H9 (cell line): Measurements from ENCODE around the gene ZNF213. TPM values are rescaled to one million over a fixed set of nuclear protein-coding genes. Genes with fewer than 3 reads are reported as not detected.

Experiments
- DNase-seq: peaks from one replicate; pipeline ENCODE4 v3.0.0-alpha.2; 2017
- H2AFZ ChIP-seq: one replicate; pipeline ENCODE4 v1.6.1; 2013; ENCODE audit warnings: mild to moderate bottlenecking, low read length, control low read depth, moderate library complexity
- H2AK5ac ChIP-seq: 2 replicates; pipeline ENCODE4 v1.6.1; 2013; ENCODE audit warnings: low read length, control low read depth, mixed read lengths; ENCODE audit not compliant: insufficient read length
- H2BK120ac ChIP-seq: one replicate; pipeline ENCODE4 v1.6.1; 2013; ENCODE audit warnings: low read depth, mild to moderate bottlenecking, low read length, control low read depth, inconsistent platforms; ENCODE audit not compliant: poor library complexity, severe bottlenecking
- H2BK12ac ChIP-seq: 2 replicates; pipeline ENCODE4 v1.6.1; 2013; ENCODE audit warnings: low read length, control low read depth, mixed read lengths, low read depth; ENCODE audit not compliant: insufficient read length
- H2BK15ac ChIP-seq: 2 replicates; pipeline ENCODE4 v1.6.1; 2013; ENCODE audit warnings: low read depth, low read length, control low read depth
- H2BK20ac ChIP-seq: one replicate; pipeline ENCODE4 v1.6.1; 2013; ENCODE audit warnings: low read depth, mild to moderate bottlenecking, low read length, control low read depth, inconsistent platforms; ENCODE audit not compliant: poor library complexity, severe bottlenecking
- H2BK5ac ChIP-seq: 2 replicates; pipeline ENCODE4 v1.6.1; 2013; ENCODE audit warnings: low read length, control low read depth, mixed read lengths; ENCODE audit not compliant: insufficient read length
- H3K14ac ChIP-seq: 2 replicates; pipeline ENCODE4 v1.6.1; 2013; ENCODE audit warnings: low read length, control low read depth; ENCODE audit not compliant: insufficient read depth
- H3K18ac ChIP-seq: 2 replicates; pipeline ENCODE4 v1.6.1; 2013; ENCODE audit warnings: low read depth, mild to moderate bottlenecking, mixed read lengths, low read length, control low read depth; ENCODE audit not compliant: insufficient read length
- H3K23ac ChIP-seq: 2 replicates; pipeline ENCODE4 v1.6.1; 2013; ENCODE audit warnings: low read length, control low read depth, mixed read lengths, low read depth; ENCODE audit not compliant: insufficient read length
- H3K23me2 ChIP-seq: 2 replicates; pipeline ENCODE4 v1.6.1; 2013; ENCODE audit warnings: low read depth, mild to moderate bottlenecking, mixed read lengths, low read length, control low read depth; ENCODE audit not compliant: insufficient read length, poor library complexity, severe bottlenecking
- H3K27ac ChIP-seq: 2 replicates; pipeline ENCODE4 v1.5.1; 2013; ENCODE audit warnings: low read length, control low read depth, mixed read lengths, low read depth; ENCODE audit not compliant: insufficient read length
- H3K27me3 ChIP-seq: 2 replicates; pipeline ENCODE4 v1.6.1; 2013; ENCODE audit warnings: low read length, control low read depth, inconsistent platforms; ENCODE audit not compliant: insufficient read depth
- H3K4ac ChIP-seq: 2 replicates; pipeline ENCODE4 v1.6.1; 2013; ENCODE audit warnings: low read depth, mild to moderate bottlenecking, control low read depth, inconsistent platforms, low read length, moderate library complexity
- H3K4me1 ChIP-seq: 2 replicates; pipeline ENCODE4 v1.6.1; 2013; ENCODE audit warnings: low read length, control low read depth, inconsistent platforms; ENCODE audit not compliant: insufficient read depth
- H3K4me2 ChIP-seq: 2 replicates; pipeline ENCODE4 v1.6.1; 2013; ENCODE audit warnings: low read length, control low read depth, mixed read lengths; ENCODE audit not compliant: insufficient read length, insufficient read depth
- H3K56ac ChIP-seq: 2 replicates; pipeline ENCODE4 v1.6.1; 2013; ENCODE audit warnings: low read depth, mild to moderate bottlenecking, mixed read lengths, low read length, control low read depth; ENCODE audit not compliant: insufficient read length
- H3K79me1 ChIP-seq: 2 replicates; pipeline ENCODE4 v1.6.1; 2013; ENCODE audit warnings: low read depth, mild to moderate bottlenecking, moderate library complexity, low read length, control low read depth, inconsistent platforms; ENCODE audit not compliant: insufficient read depth, poor library complexity, severe bottlenecking
- H3K79me2 ChIP-seq: 2 replicates; pipeline ENCODE4 v1.6.1; 2013; ENCODE audit warnings: low read length, control low read depth, inconsistent platforms; ENCODE audit not compliant: insufficient read depth
- H3K9ac ChIP-seq: 2 replicates; pipeline ENCODE4 v1.6.1; 2013; ENCODE audit warnings: low read length, control low read depth, mixed read lengths; ENCODE audit not compliant: insufficient read length; ENCODE audit errors: extremely low read depth
- H3K9me3 ChIP-seq: one replicate; pipeline ENCODE4 v1.6.1; 2013; ENCODE audit warnings: low read depth, low read length, inconsistent platforms; ENCODE audit not compliant: control insufficient read depth
- H3T11ph ChIP-seq: one replicate; pipeline ENCODE4 v1.6.1; 2013; ENCODE audit warnings: mild to moderate bottlenecking, low read length, control low read depth, inconsistent platforms
- H4K20me1 ChIP-seq: one replicate; pipeline ENCODE4 v1.6.1; 2013; ENCODE audit not compliant: control insufficient read depth, insufficient read length, insufficient read depth
- H4K5ac ChIP-seq: 2 replicates; pipeline ENCODE4 v1.6.1; 2013; ENCODE audit warnings: low read depth, mild to moderate bottlenecking, mixed read lengths, low read length, control low read depth; ENCODE audit not compliant: insufficient read length
- H4K8ac ChIP-seq: replicated peaks from 2 replicates; pipeline ENCODE4 v1.6.1; 2013; ENCODE audit warnings: low read length, control low read depth, mixed read lengths, low read depth; ENCODE audit not compliant: insufficient read length
- H4K91ac ChIP-seq: 2 replicates; pipeline ENCODE4 v1.6.1; 2013; ENCODE audit warnings: low read depth, mild to moderate bottlenecking, moderate library complexity, mixed read lengths, low read length, control low read depth; ENCODE audit not compliant: insufficient read length
- H3K27ac Mint-ChIP-seq, 3 experiments: 2 replicates in 2 of 3; 3 replicates in 1 of 3; pipeline ENCODE4 v1.8.0; 2020 to 2021; ENCODE audit warnings: mixed read lengths in 3 of 3, mild to moderate bottlenecking in 1 of 3, moderate library complexity in 1 of 3
- H3K27me3 Mint-ChIP-seq: 2 replicates; pipeline ENCODE4 v1.8.0; 2021; ENCODE audit warnings: low read depth, mild to moderate bottlenecking, moderate library complexity, mixed read lengths
- H3K36me3 Mint-ChIP-seq, 3 experiments: 2 replicates in 2 of 3; 3 replicates in 1 of 3; pipeline ENCODE4 v1.8.0; 2020 to 2021; ENCODE audit warnings: low read depth in 3 of 3, mixed read lengths in 3 of 3; ENCODE audit not compliant: insufficient read depth in 1 of 3
- H3K4me1 Mint-ChIP-seq, 2 experiments: 2 replicates each; pipeline ENCODE4 v1.8.0; 2020; ENCODE audit warnings: mixed read lengths in 2 of 2
- H3K4me3 Mint-ChIP-seq, 2 experiments: 2 replicates in 1 of 2; 3 replicates in 1 of 2; pipeline ENCODE4 v1.8.0; 2020 to 2021; ENCODE audit warnings: mild to moderate bottlenecking in 2 of 2, mixed read lengths in 2 of 2, moderate library complexity in 1 of 2
- H3K9me3 Mint-ChIP-seq, 2 experiments: 2 replicates in 1 of 2; 3 replicates in 1 of 2; pipeline ENCODE4 v1.8.0; 2020; ENCODE audit warnings: mild to moderate bottlenecking in 2 of 2, mixed read lengths in 2 of 2, moderate library complexity in 1 of 2
- WGBS: extraction: QIAGEN DNeasy Blood & Tissue Kit; methylation state at CpG from one replicate; pipeline ENCODE4 v1.1.7; 2013; ENCODE audit warnings: missing lambda C conversion rate, low lambda C conversion rate, mixed read lengths; ENCODE audit not compliant: insufficient read length; ENCODE audit errors: extremely low coverage; 5-methylcytosine and 5-hydroxymethylcytosine counted together
- total RNA-seq: library from RNA; stranded (reverse); gene quantifications from 2 replicates; pipeline ENCODE4 v1.2.1, GENCODE V29; 2021
- TF ChIP-seq, protein P1 (sequence below): fragments of 200-600 bp; sonication (generic); conservative IDR thresholded peaks from 3 replicates; pipeline ENCODE4 v1.8.0; 2021; ENCODE audit warnings: antibody characterized with exemption, mild to moderate bottlenecking

Gene ZNF213
- total RNA-seq, 1 experiment from 2014 or later = 6.4 TPM

DNA sequence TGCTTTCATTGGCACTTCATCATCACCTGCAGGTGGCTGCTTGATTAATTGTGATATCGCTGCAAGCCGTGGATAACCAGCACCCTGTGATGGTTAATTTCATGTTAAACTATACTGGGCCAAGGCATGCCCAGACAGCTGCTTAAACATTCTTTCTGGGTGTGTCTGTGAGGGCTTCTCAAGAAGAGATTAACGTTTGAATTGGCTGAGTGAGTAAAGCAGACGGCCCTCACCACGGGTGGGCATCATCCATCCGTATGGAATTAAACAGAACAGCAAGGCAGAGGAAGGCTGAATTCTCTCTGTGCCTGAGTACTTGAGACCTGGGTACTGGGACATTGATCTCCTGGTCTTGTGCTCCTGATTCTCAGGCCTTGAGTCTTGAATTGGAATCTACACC is 7.1 kb upstream of the ZNF213 start:
- peak; percentile 76 for DNase-seq
- no peak overlapping the region for H3T11ph ChIP-seq
- no peak overlapping the region for H2BK20ac ChIP-seq
- no peaks in the 10 kb centered on the region for H3K79me1 ChIP-seq
- no peak overlapping the region for H2BK5ac ChIP-seq
- no peak overlapping the region for H3K9ac ChIP-seq
- TF ChIP-seq, protein P1, sequence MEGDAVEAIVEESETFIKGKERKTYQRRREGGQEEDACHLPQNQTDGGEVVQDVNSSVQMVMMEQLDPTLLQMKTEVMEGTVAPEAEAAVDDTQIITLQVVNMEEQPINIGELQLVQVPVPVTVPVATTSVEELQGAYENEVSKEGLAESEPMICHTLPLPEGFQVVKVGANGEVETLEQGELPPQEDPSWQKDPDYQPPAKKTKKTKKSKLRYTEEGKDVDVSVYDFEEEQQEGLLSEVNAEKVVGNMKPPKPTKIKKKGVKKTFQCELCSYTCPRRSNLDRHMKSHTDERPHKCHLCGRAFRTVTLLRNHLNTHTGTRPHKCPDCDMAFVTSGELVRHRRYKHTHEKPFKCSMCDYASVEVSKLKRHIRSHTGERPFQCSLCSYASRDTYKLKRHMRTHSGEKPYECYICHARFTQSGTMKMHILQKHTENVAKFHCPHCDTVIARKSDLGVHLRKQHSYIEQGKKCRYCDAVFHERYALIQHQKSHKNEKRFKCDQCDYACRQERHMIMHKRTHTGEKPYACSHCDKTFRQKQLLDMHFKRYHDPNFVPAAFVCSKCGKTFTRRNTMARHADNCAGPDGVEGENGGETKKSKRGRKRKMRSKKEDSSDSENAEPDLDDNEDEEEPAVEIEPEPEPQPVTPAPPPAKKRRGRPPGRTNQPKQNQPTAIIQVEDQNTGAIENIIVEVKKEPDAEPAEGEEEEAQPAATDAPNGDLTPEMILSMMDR = no peak
- no CpG with 5 or more reads among the region's 6 CpGs for WGBS
- no peak overlapping the region for H2AFZ ChIP-seq
- H2BK15ac ChIP-seq = no peak overlapping the region
- no peak overlapping the region for H3K23ac ChIP-seq
- Mint-ChIP-seq H3K27me3 (no peaks in the 10 kb centered on the region; the same call in none of the 2 replicates), H3K4me3 (peak overlapping the region; percentile 35 to 61), H3K27ac (peak overlapping the region; percentile 60 to 96 (median 81); a peak in 5 of 7 replicates), H3K9me3 (no peaks in the 10 kb centered on the region), H3K36me3 (peaks cover 4 to 25% (median 17%) of the 10 kb centered on the region in 3 experiments), H3K4me1 (peaks cover 46 to 50% of the 10 kb centered on the region in 2 experiments)
- H4K91ac ChIP-seq = no peak overlapping the region
- no peak overlapping the region for H3K56ac ChIP-seq
- no peaks in the 10 kb centered on the region for H3K9me3 ChIP-seq
- H2BK12ac ChIP-seq = no peak overlapping the region
- H2BK120ac ChIP-seq = no peak overlapping the region
- H4K20me1 ChIP-seq = peaks cover 2% of the 10 kb centered on the region
- no peaks in the 10 kb centered on the region for H3K79me2 ChIP-seq
- no peak overlapping the region for H2AK5ac ChIP-seq
- H3K23me2 ChIP-seq = peaks cover 13% of the 10 kb centered on the region
- no peak overlapping the region for H3K18ac ChIP-seq
- H3K4me1 ChIP-seq = peaks cover 3% of the 10 kb centered on the region; the same call in 1 of the 2 replicates
- H3K14ac ChIP-seq = no peak overlapping the region
- no peak overlapping the region for H3K27ac ChIP-seq
- H3K27me3 ChIP-seq = no peaks in the 10 kb centered on the region
- H3K4me2 ChIP-seq = peak overlapping the region; percentile 7
- no peak overlapping the region for H4K8ac ChIP-seq
- H4K5ac ChIP-seq = no peak overlapping the region
- no peak overlapping the region for H3K4ac ChIP-seq
